A673 (cell line): ENCODE data around the gene MAN2B2.

Experiments used
- CTCF ChIP-seq: fragments of 300-800, 200-600 bp; sonication (generic); conservative IDR thresholded peaks from 2 replicates; pipeline ENCODE4 v1.5.1; 2017; ENCODE audit warnings: low read depth, mild to moderate bottlenecking, antibody characterized with exemption, low read length, moderate library complexity, mixed read lengths
- EZH2 ChIP-seq: fragments of 200-600 bp; sonication (generic); IDR thresholded peaks from 2 replicates; pipeline ENCODE4 v1.6.1; 2017; ENCODE audit warnings: borderline replicate concordance, low read depth, mild to moderate bottlenecking, mixed read lengths, antibody characterized with exemption, low read length; ENCODE audit not compliant: poor library complexity, severe bottlenecking

DNA sequence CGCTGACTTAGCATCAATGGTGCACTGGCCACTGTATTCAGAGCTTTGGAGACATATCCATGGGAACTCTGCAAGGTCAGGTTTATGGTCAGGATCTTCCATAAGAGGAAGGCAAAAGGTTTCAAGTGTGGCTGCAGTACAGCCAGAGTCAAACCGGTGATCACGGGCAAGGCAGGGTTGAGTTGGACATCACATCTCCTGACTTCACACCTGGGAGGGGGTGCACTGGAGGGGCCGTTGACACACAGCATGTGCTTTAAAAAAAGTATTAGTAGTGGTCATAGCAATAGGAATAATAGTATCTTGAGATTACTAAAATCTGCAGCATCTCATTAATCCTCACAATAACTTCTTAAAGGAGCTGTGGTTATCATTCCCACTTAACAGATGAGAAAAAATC lies 28.9 kb upstream of the MAN2B2 start:
- TF ChIP-seq EZH2 (no peak), CTCF (no peak)
